Upper lobe of left lung (tissue), 4 donors: ENCODE measurements around the gene CRB1.

Source experiments
- CTCF ChIP-seq, 6 experiments: fragments of 450-650 bp in 4 of 6; fragments of 200-600 bp in 2 of 6; sonication (generic) in 2 of 6; IDR thresholded peaks; one replicate each; pipeline ENCODE4 v1.5.1; 2016 to 2019; ENCODE audit warnings: antibody characterized with exemption in 6 of 6
- EP300 ChIP-seq, 4 donors: sonication (generic); formaldehyde crosslinking; IDR thresholded peaks; one replicate each; pipeline ENCODE4 v1.5.1; 2017; ENCODE audit warnings: antibody characterized with exemption in 4 of 4, control low read depth in 2 of 4
- POLR2AphosphoS5 ChIP-seq, 2 donors: sonication (generic); formaldehyde crosslinking; IDR thresholded peaks; one replicate each; pipeline ENCODE4 v1.5.1; 2017; ENCODE audit warnings: antibody characterized with exemption in 2 of 2

GRCh38 chr1:197526736-197527371 lies 258.8 kb downstream of the CRB1 start:
- TF ChIP-seq CTCF (IDR thresholded peaks at IDR 0.05), result peak; percentile 29 to 76 (median 42)
- TF ChIP-seq POLR2AphosphoS5 (IDR thresholded peaks at IDR 0.05), result no peak
- no peak for TF ChIP-seq EP300 (IDR thresholded peaks at IDR 0.05)
